NOMO-1 treated with dmso at 0.1 percent for 144 hours (cell line): ENCODE results near the gene GP9.
"Not testable (repeated sequence)": the region's sequence is repeated elsewhere in the genome, so short reads cannot be mapped to it uniquely, and the experiment has no call there.

Experiments used
- DNase-seq: peaks from one replicate; lab custom pipeline; 2025; ENCODE audit not compliant: unreplicated experiment; lab: John Stamatoyannopoulos, UW

Gene GP9

DNA sequence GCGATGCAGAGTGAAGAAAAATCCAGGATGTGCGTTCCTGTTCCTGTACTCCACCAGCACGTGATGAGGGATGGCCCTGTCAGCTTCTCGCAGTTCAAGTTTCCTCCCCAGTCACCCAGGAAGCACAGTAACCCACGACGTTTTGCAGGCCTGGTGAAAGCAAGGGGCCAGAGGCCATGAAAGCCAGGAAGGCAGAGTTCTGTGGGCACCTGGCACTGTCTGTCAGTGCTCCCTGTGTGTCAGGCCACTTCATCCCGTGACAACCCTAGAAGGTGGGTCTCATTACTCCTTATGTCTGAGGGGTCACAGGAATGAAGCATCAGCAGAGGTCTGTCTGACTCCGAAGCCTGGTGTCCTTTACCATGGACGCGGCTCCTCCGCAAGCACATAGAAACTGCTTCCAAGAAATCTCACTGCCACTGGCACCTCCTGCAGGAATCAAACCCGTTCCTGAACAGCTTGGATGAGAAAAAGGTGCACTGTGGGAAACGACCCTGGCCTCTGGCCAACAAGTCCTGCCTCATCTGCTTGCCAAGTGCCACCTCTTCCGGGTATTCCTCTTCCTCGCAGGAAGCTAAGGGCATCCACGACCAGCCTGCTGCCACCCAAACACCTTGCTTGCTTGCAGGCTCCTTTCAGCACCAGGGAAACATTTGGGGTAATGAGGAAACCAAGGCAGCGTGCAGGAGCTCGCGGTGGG lies 46.4 kb downstream of the GP9 start:
- no peak for DNase-seq

DNA sequence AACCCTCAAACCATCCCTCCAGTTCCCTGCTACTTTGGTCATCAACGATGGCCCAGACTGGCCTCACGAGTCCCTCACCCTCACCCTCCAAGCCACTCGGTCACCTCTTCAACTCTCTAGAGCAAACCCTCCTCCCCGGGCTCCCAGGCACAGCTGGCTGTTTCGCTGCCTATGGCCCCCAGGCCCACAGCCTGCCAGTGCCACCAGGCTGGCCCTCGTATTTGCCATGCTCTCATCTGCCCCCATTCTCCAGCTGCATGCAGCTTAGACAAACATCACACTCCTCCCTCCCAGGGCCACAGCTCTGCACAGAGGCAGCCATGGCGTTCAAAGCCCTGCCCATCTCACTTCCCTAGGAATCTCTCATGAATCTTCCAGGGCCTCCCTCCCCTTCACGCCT lies 47.2 kb downstream of the GP9 start:
- DNase-seq, result no peak

DNA sequence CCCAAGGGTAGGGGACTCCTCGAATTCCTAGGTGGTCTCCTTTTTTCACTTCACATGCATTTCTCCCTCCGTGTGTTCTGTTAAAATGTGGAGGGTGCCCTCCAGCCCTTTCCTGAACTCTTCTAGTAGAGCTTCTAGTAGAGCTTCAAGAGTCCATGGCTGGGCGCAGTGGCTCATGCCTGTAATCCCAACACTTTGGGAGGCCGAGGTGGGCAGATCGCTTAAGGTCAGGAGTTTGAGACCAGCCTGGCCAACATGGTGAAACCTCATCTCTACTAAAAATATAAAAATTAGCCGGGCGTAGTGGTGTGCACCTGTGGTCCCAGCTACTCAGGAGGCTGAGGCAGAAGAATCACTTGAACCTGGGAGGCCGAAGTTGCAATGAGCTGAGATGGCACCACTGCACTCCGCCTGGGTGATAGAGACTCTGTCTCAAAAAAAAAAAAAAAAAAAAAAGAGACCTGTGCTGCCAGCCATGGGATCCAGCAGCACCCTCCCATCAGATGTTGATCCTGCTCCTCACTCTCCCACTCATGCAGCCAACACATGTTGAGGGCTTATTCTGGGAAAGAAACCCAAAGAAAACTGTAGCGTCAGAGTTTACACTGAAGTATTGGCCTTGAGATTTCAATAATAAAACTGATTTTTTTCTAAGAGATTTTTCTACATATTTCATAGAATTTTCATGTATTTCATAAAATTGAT lies 50.6 kb downstream of the GP9 start:
- not testable (repeated sequence) for DNase-seq
